ENCODE results near the gene QRFP. TPM values are rescaled to one million over a fixed set of nuclear protein-coding genes. Genes with fewer than 3 reads are reported as not detected.

The QRFP gene
- polyA plus RNA-seq, 1 donor from 2014 or later, result not detected

- H3K27ac ChIP-seq (ENCODE audit: low read length), result no peak overlapping the region
- peaks cover 18% of the 10 kb centered on the region for H3K79me2 ChIP-seq (replicated peaks; ENCODE audit: insufficient read depth, low read length)
- peaks cover 5% of the 10 kb centered on the region for H4K20me1 ChIP-seq (ENCODE audit: insufficient read depth)
- no peaks in the 10 kb centered on the region for H3K9me3 ChIP-seq (ENCODE audit: low read length)
- no peaks in the 10 kb centered on the region for H3K27me3 ChIP-seq (ENCODE audit: insufficient read depth, low read depth, low read length)
- H3F3A ChIP-seq (ENCODE audit: insufficient read depth, low read length, poor library complexity, severe bottlenecking), result no peaks in the 10 kb centered on the region
- H3K4me2 ChIP-seq (ENCODE audit: low read length), result no peak overlapping the region
- no peak overlapping the region for H3K4me3 ChIP-seq (ENCODE audit: low read length)
- no peaks in the 10 kb centered on the region for H3K9me2 ChIP-seq (ENCODE audit: insufficient read depth, low read length)
- no peak overlapping the region for H3K9ac ChIP-seq (ENCODE audit: low read length)
- H3K36me3 ChIP-seq (ENCODE audit: insufficient read depth, low read length), result peaks cover 4% of the 10 kb centered on the region
- no peak overlapping the region for H2AFZ ChIP-seq (ENCODE audit: low read depth, low read length)
- no peak for TF ChIP-seq CTCF (IDR thresholded peaks at IDR 0.05; ENCODE audit: poor library complexity, severe bottlenecking)
- TF ChIP-seq EZH2 (IDR thresholded peaks at IDR 0.05; ENCODE audit: borderline replicate concordance, insufficient read depth, low read length, poor library complexity, severe bottlenecking), result no peak
- no peak for TF ChIP-seq RAD21 (conservative IDR thresholded peaks at IDR 0.05)
- no peak for TF ChIP-seq POLR2AphosphoS5 (IDR thresholded peaks at IDR 0.05)
- no peak for TF ChIP-seq EP300 (conservative IDR thresholded peaks at IDR 0.05; ENCODE audit: poor library complexity, severe bottlenecking)
- TF ChIP-seq TAF1 (IDR thresholded peaks at IDR 0.05; ENCODE audit: low read depth), result no peak
- TF ChIP-seq, protein P1, sequence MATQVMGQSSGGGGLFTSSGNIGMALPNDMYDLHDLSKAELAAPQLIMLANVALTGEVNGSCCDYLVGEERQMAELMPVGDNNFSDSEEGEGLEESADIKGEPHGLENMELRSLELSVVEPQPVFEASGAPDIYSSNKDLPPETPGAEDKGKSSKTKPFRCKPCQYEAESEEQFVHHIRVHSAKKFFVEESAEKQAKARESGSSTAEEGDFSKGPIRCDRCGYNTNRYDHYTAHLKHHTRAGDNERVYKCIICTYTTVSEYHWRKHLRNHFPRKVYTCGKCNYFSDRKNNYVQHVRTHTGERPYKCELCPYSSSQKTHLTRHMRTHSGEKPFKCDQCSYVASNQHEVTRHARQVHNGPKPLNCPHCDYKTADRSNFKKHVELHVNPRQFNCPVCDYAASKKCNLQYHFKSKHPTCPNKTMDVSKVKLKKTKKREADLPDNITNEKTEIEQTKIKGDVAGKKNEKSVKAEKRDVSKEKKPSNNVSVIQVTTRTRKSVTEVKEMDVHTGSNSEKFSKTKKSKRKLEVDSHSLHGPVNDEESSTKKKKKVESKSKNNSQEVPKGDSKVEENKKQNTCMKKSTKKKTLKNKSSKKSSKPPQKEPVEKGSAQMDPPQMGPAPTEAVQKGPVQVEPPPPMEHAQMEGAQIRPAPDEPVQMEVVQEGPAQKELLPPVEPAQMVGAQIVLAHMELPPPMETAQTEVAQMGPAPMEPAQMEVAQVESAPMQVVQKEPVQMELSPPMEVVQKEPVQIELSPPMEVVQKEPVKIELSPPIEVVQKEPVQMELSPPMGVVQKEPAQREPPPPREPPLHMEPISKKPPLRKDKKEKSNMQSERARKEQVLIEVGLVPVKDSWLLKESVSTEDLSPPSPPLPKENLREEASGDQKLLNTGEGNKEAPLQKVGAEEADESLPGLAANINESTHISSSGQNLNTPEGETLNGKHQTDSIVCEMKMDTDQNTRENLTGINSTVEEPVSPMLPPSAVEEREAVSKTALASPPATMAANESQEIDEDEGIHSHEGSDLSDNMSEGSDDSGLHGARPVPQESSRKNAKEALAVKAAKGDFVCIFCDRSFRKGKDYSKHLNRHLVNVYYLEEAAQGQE (IDR thresholded peaks at IDR 0.05; ENCODE audit: borderline replicate concordance), result no peak
- TF ChIP-seq SMC3 (conservative IDR thresholded peaks at IDR 0.05; ENCODE audit: poor library complexity), result no peak
- no peak for TF ChIP-seq MXI1 (conservative IDR thresholded peaks at IDR 0.05; ENCODE audit: poor library complexity, severe bottlenecking)
These were observed 32.1 kb downstream of the QRFP start for GRCh38 chr9:130864541-130864940.

DNA sequence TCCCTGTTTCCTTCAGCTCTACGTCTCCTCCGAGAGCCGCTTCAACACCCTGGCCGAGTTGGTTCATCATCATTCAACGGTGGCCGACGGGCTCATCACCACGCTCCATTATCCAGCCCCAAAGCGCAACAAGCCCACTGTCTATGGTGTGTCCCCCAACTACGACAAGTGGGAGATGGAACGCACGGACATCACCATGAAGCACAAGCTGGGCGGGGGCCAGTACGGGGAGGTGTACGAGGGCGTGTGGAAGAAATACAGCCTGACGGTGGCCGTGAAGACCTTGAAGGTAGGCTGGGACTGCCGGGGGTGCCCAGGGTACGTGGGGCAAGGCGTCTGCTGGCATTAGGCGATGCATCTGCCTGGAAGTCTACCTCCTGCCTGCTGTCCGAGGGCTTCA is 33.9 kb downstream of the QRFP start:
- Histone ChIP-seq H3K36me3 (ENCODE audit: insufficient read depth, low read length) (peaks cover 4% of the 10 kb centered on the region), H3F3A (ENCODE audit: insufficient read depth, low read length, poor library complexity, severe bottlenecking) (no peaks in the 10 kb centered on the region), H3K79me2 (replicated peaks; ENCODE audit: insufficient read depth, low read length) (peaks cover 13% of the 10 kb centered on the region), H4K20me1 (ENCODE audit: insufficient read depth) (peaks cover 10% of the 10 kb centered on the region), H3K27me3 (ENCODE audit: insufficient read depth, low read depth, low read length) (no peaks in the 10 kb centered on the region), H3K4me2 (ENCODE audit: low read length) (no peak overlapping the region), H3K9me3 (ENCODE audit: low read length) (no peaks in the 10 kb centered on the region), H2AFZ (ENCODE audit: low read depth, low read length) (no peak overlapping the region), H3K27ac (ENCODE audit: low read length) (no peak overlapping the region), H3K9ac (ENCODE audit: low read length) (no peak overlapping the region), H3K4me3 (ENCODE audit: low read length) (no peak overlapping the region), H3K9me2 (ENCODE audit: insufficient read depth, low read length) (no peaks in the 10 kb centered on the region)
- TF ChIP-seq EZH2 (IDR thresholded peaks at IDR 0.05; ENCODE audit: borderline replicate concordance, insufficient read depth, low read length, poor library complexity, severe bottlenecking) (no peak), EP300 (conservative IDR thresholded peaks at IDR 0.05; ENCODE audit: poor library complexity, severe bottlenecking) (no peak), CTCF (IDR thresholded peaks at IDR 0.05; ENCODE audit: poor library complexity, severe bottlenecking) (no peak), MXI1 (conservative IDR thresholded peaks at IDR 0.05; ENCODE audit: poor library complexity, severe bottlenecking) (no peak), RAD21 (conservative IDR thresholded peaks at IDR 0.05) (no peak), TAF1 (IDR thresholded peaks at IDR 0.05; ENCODE audit: low read depth) (no peak), SMC3 (conservative IDR thresholded peaks at IDR 0.05; ENCODE audit: poor library complexity) (no peak), POLR2AphosphoS5 (IDR thresholded peaks at IDR 0.05) (no peak)
- TF ChIP-seq, protein P1 (IDR thresholded peaks at IDR 0.05; ENCODE audit: borderline replicate concordance), result no peak

Data from neural cell (in vitro differentiated cells).